B cell (primary cell): ENCODE results near the gene RNF34. TPM values are rescaled to one million over a fixed set of nuclear protein-coding genes. Genes with fewer than 3 reads are reported as not detected.

Experiments used
- ATAC-seq: fragments of 200-7000 bp; cut with Tn5 transposase; one replicate; pipeline ENCODE4 v1.10.0; 2021; ENCODE audit warnings: low read depth, mild to moderate bottlenecking, moderate number of reproducible peaks, moderate library complexity
- CTCF ChIA-PET: fragments of 350-600 bp; sonication (Branson Sonifier 250); formaldehyde crosslinking; loops from one replicate; lab custom pipeline; 2021; ENCODE audit warnings: antibody characterized with exemption, inconsistent platforms; lab: Charles Lee
- POLR2A ChIA-PET: fragments of 350-600 bp; sonication (Branson Sonifier 250); formaldehyde crosslinking; loops from one replicate; lab custom pipeline; 2021; ENCODE audit warnings: antibody characterized with exemption; lab: Charles Lee
- DNase-seq: peaks from one replicate; pipeline ENCODE4 v3.0.0; 2013
- H2AFZ ChIP-seq: 2 replicates; pipeline ENCODE4 v1.6.1; 2012; ENCODE audit warnings: mild to moderate bottlenecking, low read depth, low read length; ENCODE audit not compliant: insufficient read depth, poor library complexity, severe bottlenecking
- H3K27ac ChIP-seq, 2 donors: 1 replicate in 1 of 2; 2 replicates in 1 of 2; pipeline ENCODE4 v1.5.1; 2012 to 2013; ENCODE audit warnings: low read length in 2 of 2, mild to moderate bottlenecking in 2 of 2, moderate library complexity in 1 of 2
- H3K27me3 ChIP-seq, 4 experiments: fragments of 200-600 bp in 1 of 4; sonication (generic) in 1 of 4; replicated peaks in 1 of 4; 1 replicate in 2 of 4; 2 replicates in 2 of 4; pipeline versions ENCODE4 v1.6.1 to v1.7.0; 2013 to 2016; ENCODE audit warnings: low read length in 3 of 4, mild to moderate bottlenecking in 2 of 4, mixed read lengths in 1 of 4, moderate library complexity in 1 of 4; ENCODE audit not compliant: insufficient read depth in 4 of 4, control insufficient read depth in 3 of 4; ENCODE audit errors: control extremely low read depth in 1 of 4
- H3K36me3 ChIP-seq, 2 experiments: replicated peaks in 1 of 2; 1 replicate in 1 of 2; 2 replicates in 1 of 2; pipeline versions ENCODE4 v1.6.1 to v1.7.1; 2013; ENCODE audit warnings: low read length in 1 of 2; ENCODE audit not compliant: insufficient read depth in 2 of 2, control insufficient read depth in 1 of 2; ENCODE audit errors: control extremely low read depth in 1 of 2, extremely low read depth in 1 of 2
- H3K4me1 ChIP-seq, 2 donors: fragments of 200-600 bp in 1 of 2; sonication (generic) in 1 of 2; 1 replicate in 1 of 2; 2 replicates in 1 of 2; pipeline versions ENCODE4 v1.5.1 to v1.6.1; 2013 to 2017; ENCODE audit warnings: low read length in 2 of 2; ENCODE audit not compliant: control insufficient read depth in 2 of 2, insufficient read depth in 2 of 2
- H3K4me2 ChIP-seq: replicated peaks from 2 replicates; pipeline ENCODE3; 2012; ENCODE audit warnings: mild to moderate bottlenecking, low read depth, low read length; ENCODE audit not compliant: poor library complexity, severe bottlenecking
- H3K4me3 ChIP-seq, 5 experiments: fragments of 200-600 bp in 1 of 5; sonication (generic) in 1 of 5; 1 replicate in 3 of 5; 2 replicates in 2 of 5; pipeline versions ENCODE4 v1.5.1 to v1.7.0; 2011 to 2016; ENCODE audit warnings: low read length in 4 of 5, mild to moderate bottlenecking in 4 of 5, low read depth in 2 of 5, control low read depth in 1 of 5, moderate library complexity in 1 of 5; ENCODE audit not compliant: insufficient read depth in 1 of 5; ENCODE audit errors: control extremely low read depth in 1 of 5, extremely low read depth in 1 of 5
- H3K79me2 ChIP-seq: fragments of 200-600 bp; sonication (generic); one replicate; pipeline ENCODE4 v1.6.0; 2016; ENCODE audit warnings: low read length; ENCODE audit not compliant: control insufficient read depth, insufficient read depth
- H3K9ac ChIP-seq: fragments of 200-600 bp; sonication (generic); 2 replicates; pipeline ENCODE4 v1.6.1; 2017; ENCODE audit warnings: mild to moderate bottlenecking, low read length, moderate library complexity
- H3K9me3 ChIP-seq, 3 donors: one replicate each; pipeline versions ENCODE4 v1.6.1 to v1.7.1; 2013; ENCODE audit warnings: low read length in 2 of 3; ENCODE audit not compliant: control insufficient read depth in 2 of 3, insufficient read depth in 1 of 3; ENCODE audit errors: control extremely low read depth in 1 of 3
- H4K20me1 ChIP-seq: 2 replicates; pipeline ENCODE4 v1.6.0; 2012; ENCODE audit warnings: mild to moderate bottlenecking, low read length; ENCODE audit not compliant: insufficient read depth, control insufficient read depth, poor library complexity, severe bottlenecking
- H3K27ac Mint-ChIP-seq: one replicate; pipeline ENCODE4 v1.8.0; 2021; ENCODE audit warnings: mixed read lengths
- H3K27me3 Mint-ChIP-seq: one replicate; pipeline ENCODE4 v1.8.0; 2021; ENCODE audit warnings: mixed read lengths
- H3K4me1 Mint-ChIP-seq: one replicate; pipeline ENCODE4 v1.8.0; 2021; ENCODE audit warnings: mixed read lengths
- H3K4me3 Mint-ChIP-seq: one replicate; pipeline ENCODE4 v1.8.0; 2021; ENCODE audit warnings: mixed read lengths
- H3K9me3 Mint-ChIP-seq: one replicate; pipeline ENCODE4 v1.8.0; 2022; ENCODE audit warnings: mixed read lengths; ENCODE audit not compliant: insufficient read depth
- EZH2 ChIP-seq: IDR thresholded peaks from 2 replicates; pipeline ENCODE4 v1.6.1; 2012; ENCODE audit warnings: borderline replicate concordance, low read depth, mild to moderate bottlenecking, moderate library complexity, low read length; ENCODE audit not compliant: insufficient read depth, poor library complexity, severe bottlenecking
- WGBS: methylation state at CpG from one replicate; pipeline ENCODE4 v1.1.5; 2013; ENCODE audit warnings: missing lambda C conversion rate; ENCODE audit not compliant: insufficient coverage; 5-methylcytosine and 5-hydroxymethylcytosine counted together
- intact Hi-C: fragments of 100-400 bp; cut with micrococcal nuclease; formaldehyde crosslinking; loops from one replicate; pipeline ENCODE4 v1.10.0; 2022
- polyA plus RNA-seq: library from polyadenylated mRNA; depleted of rRNA; stranded (reverse); fragments of >200 nt; gene quantifications from 2 replicates; pipeline ENCODE4 v1.2.3, GENCODE V29; 2012
- total RNA-seq, 2 donors: library from RNA; stranded (reverse); fragments of 120-200 nt in 1 of 2; gene quantifications; 1 replicate in 1 of 2; 2 replicates in 1 of 2; pipeline versions ENCODE4 v1.2.3 to v1.2.4, GENCODE V29; 2013 to 2022
- TF ChIP-seq, protein P1 (sequence below): fragments of 200-600 bp; IDR thresholded peaks from one replicate; pipeline ENCODE4 v1.8.0; 2022; ENCODE audit warnings: antibody characterized with exemption, mild to moderate bottlenecking

Gene RNF34
- total and polyA plus RNA-seq, 2 donors (not counting 1 experiment from before 2014, with no cell fraction given), result 24.9 to 86.7 TPM

- peaks cover 2 to 15% of the 10 kb centered on the region in 2 experiments for H3K36me3 ChIP-seq
- no peak for TF ChIP-seq EZH2
- TF ChIP-seq, protein P1, sequence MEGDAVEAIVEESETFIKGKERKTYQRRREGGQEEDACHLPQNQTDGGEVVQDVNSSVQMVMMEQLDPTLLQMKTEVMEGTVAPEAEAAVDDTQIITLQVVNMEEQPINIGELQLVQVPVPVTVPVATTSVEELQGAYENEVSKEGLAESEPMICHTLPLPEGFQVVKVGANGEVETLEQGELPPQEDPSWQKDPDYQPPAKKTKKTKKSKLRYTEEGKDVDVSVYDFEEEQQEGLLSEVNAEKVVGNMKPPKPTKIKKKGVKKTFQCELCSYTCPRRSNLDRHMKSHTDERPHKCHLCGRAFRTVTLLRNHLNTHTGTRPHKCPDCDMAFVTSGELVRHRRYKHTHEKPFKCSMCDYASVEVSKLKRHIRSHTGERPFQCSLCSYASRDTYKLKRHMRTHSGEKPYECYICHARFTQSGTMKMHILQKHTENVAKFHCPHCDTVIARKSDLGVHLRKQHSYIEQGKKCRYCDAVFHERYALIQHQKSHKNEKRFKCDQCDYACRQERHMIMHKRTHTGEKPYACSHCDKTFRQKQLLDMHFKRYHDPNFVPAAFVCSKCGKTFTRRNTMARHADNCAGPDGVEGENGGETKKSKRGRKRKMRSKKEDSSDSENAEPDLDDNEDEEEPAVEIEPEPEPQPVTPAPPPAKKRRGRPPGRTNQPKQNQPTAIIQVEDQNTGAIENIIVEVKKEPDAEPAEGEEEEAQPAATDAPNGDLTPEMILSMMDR, result no peak
- H3K9ac ChIP-seq, result peak overlapping the region; percentile 89
- H3K4me1 ChIP-seq, result peaks cover 24 to 25% of the 10 kb centered on the region in 2 donors
- no peaks in the 10 kb centered on the region for H3K27me3 ChIP-seq
- H3K4me3 ChIP-seq, result peak overlapping the region; percentile 79 to 96 (median 82)
- peaks cover 6% of the 10 kb centered on the region for H4K20me1 ChIP-seq
- Mint-ChIP-seq H3K4me1 (peaks cover 31% of the 10 kb centered on the region), H3K27ac (peak overlapping the region; percentile 99), H3K9me3 (no peaks in the 10 kb centered on the region), H3K4me3 (peak overlapping the region; percentile 93), H3K27me3 (no peaks in the 10 kb centered on the region)
- WGBS, result under 1% methylated on average over 47 of the region's 48 CpGs
- DNase-seq (no peak), ATAC-seq (peak; percentile 20)
- H3K79me2 ChIP-seq, result peaks cover 60% of the 10 kb centered on the region
- intact Hi-C loops, result loop anchor here (1.0 to 2.0 kb wide), 4 partner anchors 24 to 66 kb away; partner anchors contain the start of gene ANAPC5
- H3K27ac ChIP-seq, result peak overlapping the region; percentile 76 to 89
- no peaks in the 10 kb centered on the region for H3K9me3 ChIP-seq
- ChIA-PET POLR2A (interaction anchor here (0.6 to 2.8 kb wide), 7 partner anchors 9 to 403 kb away, joined by 3 to 17 read pairs (median 4); partner anchors contain the start of gene ANAPC5), CTCF (interaction anchor here (0.7 to 1.9 kb wide), 8 partner anchors 12 to 312 kb away, joined by 3 to 6 read pairs (median 4); partner anchors contain the start of gene TMEM120B)
- peak overlapping the region; percentile 75 for H2AFZ ChIP-seq
- H3K4me2 ChIP-seq, result peak overlapping the region; percentile 90
Observed at GRCh38 chr12:121400332-121401139, 618 bp downstream of the RNF34 start.

DNA sequence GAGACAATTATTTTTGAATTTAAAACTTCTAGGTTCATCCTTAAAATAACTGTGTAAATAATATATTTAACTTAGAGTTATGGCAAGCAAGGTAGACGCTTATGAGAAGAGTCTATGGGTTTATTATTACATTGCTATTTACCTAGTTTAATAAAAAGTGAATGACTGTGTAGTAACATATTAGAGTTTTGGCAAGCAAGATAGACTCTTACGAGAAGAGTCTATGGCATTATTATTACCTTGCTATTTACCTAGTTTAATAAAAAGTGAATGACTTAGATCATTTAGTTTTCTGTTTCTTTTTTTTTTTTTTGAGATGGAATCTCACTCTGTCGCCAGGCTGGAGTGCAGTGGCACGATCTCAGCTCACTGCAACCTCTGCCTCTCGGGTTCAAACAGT lies 3.8 kb downstream of the RNF34 start:
- Histone ChIP-seq H4K20me1 (peaks cover 30% of the 10 kb centered on the region), H3K79me2 (peaks cover 90% of the 10 kb centered on the region), H3K4me3 (no peak overlapping the region), H3K9me3 (no peaks in the 10 kb centered on the region), H3K4me1 (peaks cover 22% of the 10 kb centered on the region in 2 donors), H3K27ac (no peak overlapping the region), H3K4me2 (no peak overlapping the region), H2AFZ (no peak overlapping the region), H3K9ac (no peak overlapping the region), H3K36me3 (peaks cover 4 to 37% of the 10 kb centered on the region in 2 experiments), H3K27me3 (no peaks in the 10 kb centered on the region)
- TF ChIP-seq, protein P1, result no peak
- no peak for TF ChIP-seq EZH2
- 100% methylated on average over 3 of the region's 5 CpGs for WGBS
- intact Hi-C loops, result no loop called here
- DNase-seq (no peak), ATAC-seq (no peak)
- no peak overlapping the region for H3K4me3 Mint-ChIP-seq
- no peak overlapping the region for H3K27ac Mint-ChIP-seq
- CTCF ChIA-PET, result no interaction called here
- no peaks in the 10 kb centered on the region for H3K9me3 Mint-ChIP-seq
- POLR2A ChIA-PET, result interaction anchor here (0.7 kb wide), 2 partner anchors 21 to 94 kb away, joined by 3 to 8 read pairs; no protein-coding TSS in a partner anchor
- H3K4me1 Mint-ChIP-seq, result peaks cover 30% of the 10 kb centered on the region
- no peaks in the 10 kb centered on the region for H3K27me3 Mint-ChIP-seq
